Loucy (cell line): ENCODE data around the gene TSLP.

Experiments
- CTCF ChIP-seq: fragments of 200-600 bp; sonication (generic); conservative IDR thresholded peaks from 2 replicates; pipeline ENCODE4 v1.5.1; 2014; ENCODE audit warnings: mild to moderate bottlenecking, antibody characterized with exemption, low read length
- EZH2phosphoT487 ChIP-seq: fragments of 200-600 bp; IDR thresholded peaks from 2 replicates; pipeline ENCODE4 v1.6.1; 2018; ENCODE audit warnings: antibody characterized with exemption, mild to moderate bottlenecking, moderate library complexity, borderline replicate concordance

- TF ChIP-seq CTCF: no peak
- TF ChIP-seq EZH2phosphoT487: no peak
These were observed 53.3 kb downstream of the TSLP start for GRCh38 chr5:111124793-111125192.
